HG03175 (cell line): Measurements from ENCODE around the gene KLHL13.
"Not testable (repeated sequence)": the region's sequence is repeated elsewhere in the genome, so short reads cannot be mapped to it uniquely, and the experiment has no call there.

Source experiments
- ATAC-seq: cut with Tn5 transposase; IDR thresholded peaks from one replicate; pipeline ENCODE4 v1.9.1; 2021; ENCODE audit warnings: mild to moderate bottlenecking, moderate library complexity; ENCODE audit not compliant: unreplicated experiment

Gene KLHL13

GRCh38 chrX:118088084-118088483 lies 28.5 kb downstream of the KLHL13 start:
- ATAC-seq: no peak

- no peak for ATAC-seq
These were observed 42.4 kb downstream of the KLHL13 start for GRCh38 chrX:118074196-118074595.

- no peak for ATAC-seq
These were observed 49.6 kb downstream of the KLHL13 start for GRCh38 chrX:118066867-118067515.

GRCh38 chrX:118062817-118063615 lies 53.6 kb downstream of the KLHL13 start:
- peak; percentile 85 for ATAC-seq

GRCh38 chrX:118062048-118062789 lies 54.4 kb downstream of the KLHL13 start:
- peak; percentile 69 for ATAC-seq

GRCh38 chrX:118058924-118059323 lies 57.7 kb downstream of the KLHL13 start:
- ATAC-seq: no peak

- no peak for ATAC-seq
These were observed 59.7 kb downstream of the KLHL13 start for GRCh38 chrX:118056870-118057269.

- ATAC-seq: no peak
These were observed 66.9 kb downstream of the KLHL13 start for GRCh38 chrX:118049713-118050112.

GRCh38 chrX:118047446-118048186 lies 69.0 kb downstream of the KLHL13 start:
- ATAC-seq: no peak

GRCh38 chrX:118039591-118039990 lies 77.0 kb downstream of the KLHL13 start:
- ATAC-seq: no peak

GRCh38 chrX:118038614-118039365 lies 77.8 kb downstream of the KLHL13 start:
- no peak for ATAC-seq

GRCh38 chrX:118026631-118027030 lies 90.0 kb downstream of the KLHL13 start:
- no peak for ATAC-seq

- no peak for ATAC-seq
These were observed 91.4 kb downstream of the KLHL13 start for GRCh38 chrX:118025226-118025625.

GRCh38 chrX:118024482-118024881 lies 92.1 kb downstream of the KLHL13 start:
- no peak for ATAC-seq

GRCh38 chrX:118022753-118023152 lies 93.9 kb downstream of the KLHL13 start:
- ATAC-seq: no peak

GRCh38 chrX:118016422-118016821 lies 100.2 kb downstream of the KLHL13 start:
- ATAC-seq: no peak

GRCh38 chrX:118002417-118002816 lies 114.2 kb downstream of the KLHL13 start:
- ATAC-seq: not testable (repeated sequence)

- no peak for ATAC-seq
These were observed 116.1 kb downstream of the KLHL13 start for GRCh38 chrX:118000518-118000917.

- ATAC-seq: no peak
These were observed 118.4 kb downstream of the KLHL13 start for GRCh38 chrX:117998171-117998570.

- no peak for ATAC-seq
These were observed 119.6 kb downstream of the KLHL13 start for GRCh38 chrX:117996918-117997480.
